Transverse colon (tissue), 4 donors: ENCODE data around the gene PRKCQ.

Experiments
- CTCF ChIP-seq, 5 experiments: fragments of 200-600 bp in 3 of 5; fragments of 450-650 bp in 2 of 5; sonication (generic) in 3 of 5; IDR thresholded peaks; 1 replicate in 2 of 5; 2 replicates in 3 of 5; pipeline ENCODE4 v1.5.1; 2016 to 2017; ENCODE audit warnings: antibody characterized with exemption in 5 of 5, inconsistent platforms in 3 of 5, mild to moderate bottlenecking in 2 of 5, moderate library complexity in 1 of 5
- POLR2A ChIP-seq: fragments of 450-650 bp; IDR thresholded peaks from one replicate; pipeline ENCODE4 v1.6.1; 2016; ENCODE audit warnings: antibody characterized with exemption, mild to moderate bottlenecking, moderate library complexity
- POLR2AphosphoS5 ChIP-seq, 3 donors: sonication (generic); formaldehyde crosslinking; IDR thresholded peaks; one replicate each; pipeline ENCODE4 v1.6.1; 2016; ENCODE audit warnings: antibody characterized with exemption in 3 of 3

- TF ChIP-seq CTCF (IDR thresholded peaks at IDR 0.05) = no peak
- TF ChIP-seq POLR2A = no peak
- TF ChIP-seq POLR2AphosphoS5 (IDR thresholded peaks at IDR 0.05) = no peak
Measured at GRCh38 chr10:6598679-6599078, 18.6 kb upstream of the PRKCQ start.
